GM19438 (cell line): ENCODE measurements around the gene ATP6V0E2.

Source experiments
- ATAC-seq: cut with Tn5 transposase; IDR thresholded peaks from one replicate; pipeline ENCODE4 v1.9.1; 2021; ENCODE audit warnings: low read depth; ENCODE audit not compliant: unreplicated experiment

ATP6V0E2 gene

GRCh38 chr7:149860821-149861727, 12.7 kb upstream of the ATP6V0E2 start:
- no peak for ATAC-seq

DNA sequence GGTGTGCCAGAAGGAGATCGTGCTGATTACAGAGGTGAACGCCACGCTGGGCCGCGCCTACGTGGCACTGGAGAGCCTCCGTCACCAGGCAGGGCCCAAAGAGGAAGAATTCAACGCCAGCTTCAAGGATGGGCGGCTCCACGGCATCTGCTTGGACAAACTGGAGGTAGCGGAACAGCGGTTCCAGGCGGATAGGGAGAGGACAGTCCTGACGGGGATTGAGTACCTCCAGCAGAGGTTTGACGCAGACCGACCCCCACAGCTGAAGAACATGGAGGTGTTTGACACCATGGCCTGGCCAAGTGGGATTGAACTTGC, 12.1 kb upstream of the ATP6V0E2 start:
- ATAC-seq: no peak

DNA sequence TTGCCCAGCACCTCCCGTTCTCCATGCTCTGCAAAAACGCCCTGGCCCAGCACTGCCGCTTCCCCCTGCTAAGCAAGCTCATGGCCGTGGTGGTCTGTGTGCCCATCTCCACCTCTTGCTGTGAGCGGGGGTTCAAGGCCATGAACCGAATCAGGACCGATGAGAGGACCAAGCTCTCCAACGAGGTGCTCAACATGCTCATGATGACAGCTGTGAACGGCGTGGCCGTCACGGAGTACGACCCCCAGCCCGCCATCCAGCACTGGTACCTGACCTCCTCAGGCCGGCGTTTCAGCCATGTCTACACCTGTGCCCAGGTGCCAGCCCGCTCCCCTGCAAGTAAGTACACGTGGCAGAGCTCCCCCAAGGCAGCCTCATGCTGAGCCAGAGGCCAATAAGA, 11.6 kb upstream of the ATP6V0E2 start:
- ATAC-seq: no peak

DNA sequence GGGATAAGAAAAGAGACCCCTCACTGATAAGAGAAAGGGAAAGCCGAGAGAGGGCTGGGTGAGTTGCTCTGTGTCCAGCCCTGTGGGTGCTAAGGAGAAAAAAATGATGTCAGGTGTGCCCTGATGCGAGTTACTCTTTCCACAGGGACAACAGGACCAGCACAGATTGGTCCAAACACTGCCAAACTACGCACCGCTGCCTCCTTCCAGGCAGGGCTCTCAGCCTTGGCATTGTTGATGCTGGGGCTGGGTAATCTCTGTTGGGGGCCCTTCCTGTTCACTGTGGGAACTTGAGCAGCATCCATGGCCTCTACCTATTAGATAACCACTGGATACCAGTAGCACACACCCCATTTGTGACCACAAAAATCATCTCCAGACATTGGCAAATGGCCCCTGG, 10.3 kb upstream of the ATP6V0E2 start:
- ATAC-seq: no peak

DNA sequence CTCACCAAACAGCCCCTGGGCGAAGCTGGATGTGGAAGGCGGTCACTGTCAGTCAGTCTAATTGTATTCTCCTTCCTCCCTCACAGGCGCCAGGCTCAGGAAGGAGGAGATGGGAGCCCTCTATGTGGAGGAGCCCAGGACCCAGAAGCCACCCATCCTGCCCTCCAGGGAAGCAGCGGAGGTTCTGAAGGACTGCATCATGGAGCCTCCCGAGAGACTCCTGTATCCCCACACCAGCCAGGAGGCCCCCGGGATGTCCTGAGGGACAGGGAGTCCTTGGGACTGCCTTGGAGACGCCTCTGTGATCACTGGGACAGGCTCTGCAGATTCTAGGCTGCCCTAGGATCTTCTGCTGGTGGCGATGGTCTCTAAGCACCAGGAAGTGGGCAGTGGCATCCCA, 9.7 kb upstream of the ATP6V0E2 start:
- no peak for ATAC-seq

- ATAC-seq: no peak
Measured at GRCh38 chr7:149864751-149865150, 9.0 kb upstream of the ATP6V0E2 start.

- ATAC-seq: no peak
Measured at GRCh38 chr7:149865437-149865836, 8.3 kb upstream of the ATP6V0E2 start.

GRCh38 chr7:149866139-149866778, 7.5 kb upstream of the ATP6V0E2 start:
- ATAC-seq: no peak

DNA sequence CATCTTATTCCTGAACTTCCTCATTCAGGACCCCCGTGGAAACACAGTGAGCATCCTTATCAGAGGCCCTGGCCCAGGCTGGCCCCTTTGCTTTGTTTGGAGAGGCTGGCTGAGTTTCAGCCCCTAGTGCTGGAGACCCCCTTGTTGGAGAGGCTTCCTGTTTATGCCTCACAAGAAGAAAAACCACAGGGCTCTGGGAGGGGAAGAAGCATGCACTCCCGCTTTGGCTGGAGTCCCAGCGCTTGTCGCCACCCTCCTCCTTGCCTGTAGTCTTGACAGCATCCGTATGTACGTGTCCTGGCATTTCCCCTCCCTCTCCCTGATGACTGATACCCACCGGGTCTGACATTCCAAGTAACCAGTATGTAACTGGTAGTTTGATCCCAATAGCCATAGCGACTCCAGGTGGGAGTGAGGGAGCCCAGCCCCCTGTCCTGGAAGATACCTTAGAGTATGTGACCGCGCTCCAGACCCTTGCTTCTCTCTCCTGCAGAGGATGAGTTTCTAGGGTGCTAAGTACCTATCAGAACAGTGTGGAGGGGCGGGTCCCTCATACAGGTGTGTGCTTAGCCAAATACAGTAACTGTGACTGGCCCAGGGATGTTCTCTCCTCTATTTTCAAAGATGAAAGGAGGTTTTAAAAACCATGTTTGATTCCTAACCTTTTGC, 6.9 kb upstream of the ATP6V0E2 start:
- ATAC-seq: no peak

DNA sequence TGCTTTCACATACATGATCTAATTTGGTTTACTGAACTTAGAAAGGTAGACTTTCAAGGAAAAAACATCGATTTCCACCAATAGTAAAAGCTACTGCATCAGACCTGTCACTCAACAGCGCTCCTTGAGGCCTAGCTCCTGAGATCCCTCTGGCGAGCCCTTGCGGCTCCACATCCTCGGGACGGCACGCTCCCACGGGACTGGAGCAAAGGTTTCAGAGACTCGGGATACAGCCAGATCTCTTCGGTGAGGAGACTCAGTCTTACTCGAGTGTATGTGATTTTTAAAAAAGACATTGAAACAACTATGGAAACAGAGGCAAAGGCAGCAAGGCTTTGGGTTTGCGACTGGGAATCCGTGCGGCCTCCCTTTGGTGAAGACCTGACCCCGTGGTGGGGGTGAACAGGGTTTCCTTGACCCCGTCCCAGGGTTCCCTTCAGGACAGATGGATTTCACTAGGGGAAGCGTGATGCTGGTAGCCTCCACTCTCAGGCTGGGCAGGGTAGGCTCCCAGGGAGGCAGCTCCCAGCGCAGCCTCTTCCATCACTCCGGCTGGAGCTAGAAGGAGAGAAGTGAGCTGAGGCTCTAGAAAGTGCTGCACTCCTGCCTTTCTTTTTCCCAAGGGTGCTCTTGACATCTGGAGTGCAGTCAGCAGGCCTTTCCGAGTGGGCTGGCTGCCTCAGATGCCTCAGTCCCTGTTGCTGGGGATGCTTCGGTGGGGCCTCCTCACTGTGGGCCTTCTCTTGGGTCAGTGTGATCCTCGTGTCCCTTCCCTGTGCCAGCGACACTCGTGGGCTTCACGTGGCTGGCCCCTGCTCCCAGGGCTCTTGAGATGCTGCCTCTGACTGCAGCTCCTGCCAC, 5.8 kb upstream of the ATP6V0E2 start:
- no peak for ATAC-seq

GRCh38 chr7:149868623-149869290, 5.0 kb upstream of the ATP6V0E2 start:
- no peak for ATAC-seq

GRCh38 chr7:149869291-149869650, 4.5 kb upstream of the ATP6V0E2 start:
- no peak for ATAC-seq

DNA sequence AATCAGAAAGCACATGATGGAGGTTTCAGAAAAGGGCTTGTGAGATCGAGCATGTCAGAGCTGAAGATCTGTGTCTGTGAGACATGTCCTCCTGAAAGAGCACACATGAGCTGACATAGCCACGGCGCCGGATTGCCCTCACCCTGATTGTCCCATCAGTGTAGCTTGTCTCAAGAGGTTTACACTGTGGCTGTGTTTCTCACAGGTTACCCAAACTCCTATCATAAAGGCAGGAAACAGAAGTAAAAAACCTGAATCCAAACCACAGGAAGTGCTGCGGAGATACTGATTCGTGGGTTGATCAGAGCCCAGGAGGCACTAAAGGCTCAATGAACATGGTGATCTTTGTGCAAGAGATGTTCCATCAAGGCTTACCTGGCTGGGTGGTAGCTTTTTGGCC, 3.9 kb upstream of the ATP6V0E2 start:
- ATAC-seq: no peak

- ATAC-seq: no peak
Measured at GRCh38 chr7:149870274-149870673, 3.5 kb upstream of the ATP6V0E2 start.

DNA sequence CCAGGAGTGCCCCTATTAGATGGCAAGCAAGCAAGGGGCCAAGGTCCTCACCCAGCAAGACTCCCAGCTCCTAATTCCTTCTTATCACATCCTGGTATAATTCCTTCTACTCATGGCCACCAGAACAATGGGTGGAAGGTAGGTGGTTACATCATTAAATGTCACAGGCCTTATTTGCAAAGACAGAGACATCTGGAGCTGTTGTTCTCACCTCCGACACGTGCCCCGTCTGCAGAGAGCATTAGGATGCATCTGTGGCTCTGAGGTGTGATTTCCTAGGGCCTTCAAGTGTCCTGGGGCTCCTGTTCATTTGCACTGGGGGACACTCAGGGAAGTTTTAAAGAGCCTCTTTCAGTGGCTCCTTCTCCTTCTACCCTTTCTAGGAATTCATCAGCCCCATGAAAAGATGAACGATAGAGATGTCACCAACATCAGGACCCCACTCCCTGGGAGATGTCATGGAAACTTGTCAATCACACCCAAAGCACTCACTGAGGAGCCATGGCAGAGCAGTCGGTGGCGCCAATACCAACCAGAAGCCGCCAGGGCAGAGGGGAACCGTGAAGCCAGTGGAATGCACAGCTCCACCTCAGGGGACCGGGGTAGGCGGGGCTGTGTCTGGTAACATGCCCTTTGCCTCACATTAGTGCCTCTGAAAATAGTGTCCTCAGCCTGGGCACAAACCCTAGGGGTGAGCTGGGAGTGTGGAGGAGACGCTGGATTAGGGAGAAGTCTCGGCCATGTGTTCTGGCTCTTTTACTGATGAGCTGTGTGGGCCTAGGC, 2.9 kb upstream of the ATP6V0E2 start:
- ATAC-seq: no peak

DNA sequence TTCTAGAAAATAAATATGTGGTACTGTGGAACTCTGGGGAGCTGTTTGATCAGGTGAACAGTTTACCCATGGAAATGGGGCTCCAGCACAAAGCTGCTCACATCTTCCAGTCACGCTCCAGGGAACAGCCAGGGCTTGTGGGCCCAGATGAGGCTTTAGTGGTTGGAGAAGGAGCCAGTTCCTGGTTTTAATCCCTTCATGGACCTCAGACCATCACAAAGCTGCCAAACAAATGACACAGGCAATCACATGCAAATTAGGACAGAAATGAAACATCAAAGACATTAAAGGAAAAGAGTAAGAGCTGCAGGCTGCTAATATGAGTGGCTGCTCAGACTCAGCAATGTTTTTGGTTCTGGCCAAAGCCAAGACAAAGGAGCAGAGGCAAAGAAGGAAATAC, 2.2 kb upstream of the ATP6V0E2 start:
- ATAC-seq: no peak

DNA sequence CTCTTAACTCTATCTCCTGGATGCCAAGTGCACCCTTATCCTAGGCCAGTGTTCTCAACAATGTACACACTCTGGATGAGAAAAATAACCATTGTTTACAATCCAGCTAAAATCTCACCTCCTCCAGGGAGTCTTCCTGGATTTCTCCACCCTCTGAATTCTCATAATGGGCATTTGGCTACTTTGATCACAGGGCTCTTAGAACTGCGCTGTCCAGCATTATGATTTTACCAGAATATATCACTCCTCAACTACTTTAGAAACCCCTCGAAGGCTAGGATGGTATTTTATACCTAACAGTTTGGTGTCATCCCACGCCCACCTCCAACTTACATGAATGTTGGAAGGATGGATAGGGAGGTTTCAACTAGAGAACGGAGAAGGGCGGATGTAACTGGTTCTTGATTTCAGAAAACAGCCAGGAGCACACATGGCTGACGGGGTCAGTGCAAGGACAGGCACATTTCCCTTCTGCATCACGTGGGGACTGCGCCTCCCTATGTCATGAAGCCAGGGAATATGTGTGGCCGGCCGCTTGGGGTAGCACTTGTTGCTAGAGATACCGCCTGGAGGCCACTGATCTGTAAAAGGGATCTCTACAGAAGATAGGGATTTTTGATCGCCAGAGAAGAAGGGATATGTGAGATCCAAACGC, 1.2 kb upstream of the ATP6V0E2 start:
- no peak for ATAC-seq

GRCh38 chr7:149873970-149874643, 338 bp downstream of the ATP6V0E2 start:
- peak; percentile 33 for ATAC-seq

GRCh38 chr7:149874644-149875028, 867 bp downstream of the ATP6V0E2 start:
- no peak for ATAC-seq
